ENCODE measurements around the gene CTDSPL. TPM values are rescaled to one million over a fixed set of nuclear protein-coding genes. Genes with fewer than 3 reads are reported as not detected.

The CTDSPL gene
- total RNA-seq, 4 donors from 2014 or later = 33.4 to 72.6 (median 54.0) TPM

GRCh38 chr3:37862903-37863815, 1.5 kb downstream of the CTDSPL start:
- Histone ChIP-seq H3K9me3 (no peaks in the 10 kb centered on the region), H3K4me1 (peaks cover 6 to 62% (median 8%) of the 10 kb centered on the region in 3 donors), H3K27me3 (no peaks in the 10 kb centered on the region), H3K27ac (peak overlapping the region; percentile 58 to 88 (median 86)), H3K36me3 (no peaks in the 10 kb centered on the region), H3K4me3 (peak overlapping the region; percentile 41 to 82)
- ATAC-seq = no peak
- WGBS, 2 donors (ENCODE audit: low coverage in 1 of 2) = 47 to 57% methylated on average over 1 to 4 of the region's 13 CpGs
- TF ChIP-seq EP300 (IDR thresholded peaks at IDR 0.05) (no peak), CTCF (IDR thresholded peaks at IDR 0.05) (no peak), POLR2A (IDR thresholded peaks at IDR 0.05) (no peak), POLR2AphosphoS5 (IDR thresholded peaks at IDR 0.05) (peak; percentile 47)

DNA sequence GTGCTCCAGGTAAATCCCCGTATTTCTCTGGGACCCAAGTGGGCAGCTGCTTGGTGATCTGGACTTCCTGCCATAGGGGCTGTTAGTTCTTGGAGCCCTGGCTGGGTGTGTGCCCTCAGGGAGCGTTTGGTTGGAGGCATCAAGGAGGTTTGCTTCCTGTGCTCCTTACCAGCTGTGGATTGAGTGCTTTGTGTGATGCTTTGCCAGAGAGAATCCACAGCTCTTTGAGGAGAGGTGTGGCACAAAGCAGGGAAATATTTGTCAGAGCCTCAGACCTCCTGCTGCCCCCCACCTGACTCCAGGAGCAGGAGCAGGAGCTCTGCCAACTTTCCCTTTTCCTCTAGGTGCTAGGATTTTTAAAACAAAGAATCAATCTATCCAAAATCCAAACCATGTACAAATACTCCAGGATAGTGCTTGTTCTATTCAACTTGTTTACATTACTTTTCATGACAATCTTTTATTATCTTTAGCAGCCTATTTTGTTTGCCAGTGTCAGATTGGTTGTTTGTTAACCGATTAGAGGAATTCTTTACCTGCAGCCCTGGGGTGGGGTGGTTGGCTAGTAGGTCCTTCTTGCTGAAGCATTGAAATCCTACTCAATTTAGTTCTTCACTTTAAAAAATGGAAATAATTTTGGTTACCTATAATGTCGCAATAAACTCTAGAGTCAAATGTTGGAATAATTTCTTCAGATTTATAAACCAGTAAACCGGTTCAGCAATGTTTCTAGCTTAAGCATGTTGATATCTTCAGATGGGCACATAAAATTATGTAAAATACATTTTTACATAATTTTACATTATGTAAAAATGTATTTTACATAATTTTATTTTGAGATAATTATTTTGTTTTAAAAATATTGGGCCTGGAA, 2.5 kb downstream of the CTDSPL start:
- peak overlapping the region in 1 of 2 donors; percentile 82 for H3K4me3 ChIP-seq
- TF ChIP-seq CTCF (IDR thresholded peaks at IDR 0.05) (no peak), POLR2A (IDR thresholded peaks at IDR 0.05) (no peak), POLR2AphosphoS5 (IDR thresholded peaks at IDR 0.05) (no peak), EP300 (IDR thresholded peaks at IDR 0.05) (no peak)
- WGBS, 2 donors (ENCODE audit: low coverage in 1 of 2) = 67 to 80% methylated on average over 3 to 4 of the region's 5 CpGs
- H3K36me3 ChIP-seq = no peaks in the 10 kb centered on the region
- peaks cover 6 to 54% (median 8%) of the 10 kb centered on the region in 3 donors for H3K4me1 ChIP-seq
- H3K9me3 ChIP-seq = no peaks in the 10 kb centered on the region
- peak overlapping the region; percentile 58 to 88 (median 86) for H3K27ac ChIP-seq
- no peak for ATAC-seq
- H3K27me3 ChIP-seq = no peaks in the 10 kb centered on the region

- H3K4me3 ChIP-seq = no peak overlapping the region
- H3K36me3 ChIP-seq = no peaks in the 10 kb centered on the region
- no peak for TF ChIP-seq POLR2A (IDR thresholded peaks at IDR 0.05)
- no peaks in the 10 kb centered on the region for H3K9me3 ChIP-seq
- no peaks in the 10 kb centered on the region for H3K27me3 ChIP-seq
- 33 to 44% methylated on average over 1 of the region's 1 CpG for WGBS, 2 donors (ENCODE audit: low coverage in 1 of 2)
- no peak for ATAC-seq
- H3K4me1 ChIP-seq = peaks cover 6 to 47% (median 7%) of the 10 kb centered on the region in 3 donors
- peak overlapping the region in 1 of 4 donors; percentile 88 for H3K27ac ChIP-seq
Measured at GRCh38 chr3:37864904-37865303, 3.2 kb downstream of the CTDSPL start.

DNA sequence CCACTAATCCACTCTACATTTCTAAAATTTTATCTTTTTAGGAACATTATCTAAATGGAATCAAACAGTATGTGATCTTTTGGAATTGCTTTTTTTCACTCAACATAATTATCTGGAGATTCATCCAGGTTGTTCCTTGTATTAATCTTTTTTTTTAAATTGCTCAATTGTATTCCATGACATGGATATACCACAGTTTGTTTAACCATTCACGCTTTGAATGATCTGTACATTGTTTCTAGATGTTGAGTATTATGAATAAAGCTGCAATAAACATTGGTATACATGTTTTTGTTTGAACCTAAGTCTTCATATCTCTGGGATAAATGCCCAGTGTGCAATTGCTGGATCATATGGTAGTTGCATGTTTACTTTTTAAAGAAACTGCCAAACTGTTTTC, 5.5 kb downstream of the CTDSPL start:
- WGBS, 2 donors (ENCODE audit: low coverage in 1 of 2) = 89% methylated on average over 1 of the region's 1 CpG; no CpG with 5 or more reads in 1 of the 2 donors
- TF ChIP-seq EP300 (IDR thresholded peaks at IDR 0.05) = no peak
- ATAC-seq = no peak
- Histone ChIP-seq H3K27me3 (no peaks in the 10 kb centered on the region), H3K9me3 (peaks cover 0 to 11% (median 0%) of the 10 kb centered on the region in 3 donors), H3K4me1 (peaks cover 4 to 35% (median 6%) of the 10 kb centered on the region in 3 donors), H3K4me3 (no peak overlapping the region), H3K36me3 (no peaks in the 10 kb centered on the region), H3K27ac (no peak overlapping the region)

DNA sequence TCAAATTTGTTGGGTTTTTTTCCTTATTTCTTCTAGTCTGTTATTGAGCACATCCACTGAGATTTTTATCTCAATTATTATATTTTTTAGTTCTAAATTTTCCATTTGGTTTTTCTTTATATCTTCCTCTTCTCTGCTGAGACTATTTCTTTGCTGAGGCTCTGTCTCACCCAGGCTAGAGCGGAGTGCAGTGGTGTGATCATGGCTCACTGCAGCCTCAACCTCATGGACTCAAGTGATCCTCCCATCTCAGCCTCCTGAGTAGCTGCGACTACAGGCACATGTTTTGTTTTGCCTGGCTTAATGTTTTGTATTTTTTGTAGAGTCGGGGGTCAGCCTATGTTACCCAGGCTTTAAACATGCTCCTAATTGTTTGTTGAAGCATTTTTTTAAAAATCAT, 10.2 kb downstream of the CTDSPL start:
- TF ChIP-seq POLR2A (IDR thresholded peaks at IDR 0.05) (no peak), EP300 (IDR thresholded peaks at IDR 0.05) (no peak)
- Histone ChIP-seq H3K9me3 (peaks cover 0 to 11% (median 0%) of the 10 kb centered on the region in 3 donors), H3K4me3 (no peak overlapping the region), H3K36me3 (no peaks in the 10 kb centered on the region), H3K4me1 (peaks cover 0 to 7% (median 0%) of the 10 kb centered on the region in 3 donors), H3K27ac (no peak overlapping the region), H3K27me3 (no peaks in the 10 kb centered on the region)
- no peak for ATAC-seq
- WGBS, 2 donors (ENCODE audit: low coverage in 1 of 2) = 90 to 94% methylated on average over 3 of the region's 3 CpGs
